ENCODE measurements around the gene DCAF7. TPM values are rescaled to one million over a fixed set of nuclear protein-coding genes. Genes with fewer than 3 reads are reported as not detected.

Gene DCAF7
- total RNA-seq, 2 experiments from 2014 or later: 11.3 to 11.9 TPM

DNA sequence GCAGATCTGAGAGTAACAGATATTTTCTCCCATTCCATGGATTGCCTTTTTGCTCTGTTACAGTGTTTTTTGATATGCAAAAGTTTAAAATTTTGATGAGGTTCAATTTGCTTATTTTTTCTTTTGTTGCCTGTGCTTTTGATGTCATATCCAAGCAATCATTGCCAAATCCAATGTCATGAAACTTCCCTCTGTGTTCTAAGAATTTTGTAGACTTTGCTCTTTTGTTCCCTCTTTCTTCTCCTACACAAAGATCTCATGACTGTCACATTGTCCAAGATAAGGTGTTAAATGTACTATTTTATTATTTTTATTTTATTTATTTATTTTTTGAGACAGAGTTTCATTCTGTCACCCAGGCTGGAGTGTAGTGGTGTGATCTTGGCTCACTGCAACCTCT is 46.0 kb upstream of the DCAF7 start:
- no peaks in the 10 kb centered on the region for H3K9me3 Mint-ChIP-seq
- peaks cover 40% of the 10 kb centered on the region for H3K27me3 Mint-ChIP-seq
- Histone ChIP-seq H3K27me3 (ENCODE audit: control insufficient read depth in 1 of 2, insufficient read depth in 2 of 2, low read length in 2 of 2) (peaks cover 0 to 2% of the 10 kb centered on the region in 2 experiments), H3K4me3 (ENCODE audit: low read length) (no peak overlapping the region), H3K36me3 (ENCODE audit: insufficient read depth, low read length) (no peaks in the 10 kb centered on the region), H3K4me1 (ENCODE audit: insufficient read depth, low read length) (no peaks in the 10 kb centered on the region), H3K27ac (ENCODE audit: low read depth in 1 of 2, low read length in 2 of 2) (no peak overlapping the region), H3K9me3 (ENCODE audit: control insufficient read depth in 1 of 2, insufficient read depth in 1 of 2, low read length in 2 of 2) (peaks cover 3 to 4% of the 10 kb centered on the region in 2 experiments)
- no peak overlapping the region for H3K27ac Mint-ChIP-seq
- no peaks in the 10 kb centered on the region for H3K4me1 Mint-ChIP-seq (ENCODE audit: low read depth)
- DNase-seq: no peak
- no peak for ATAC-seq (ENCODE audit: poor library complexity)
- ChIA-PET POLR2A (no interaction called here), CTCF (no interaction called here)
- TF ChIP-seq, protein P1, sequence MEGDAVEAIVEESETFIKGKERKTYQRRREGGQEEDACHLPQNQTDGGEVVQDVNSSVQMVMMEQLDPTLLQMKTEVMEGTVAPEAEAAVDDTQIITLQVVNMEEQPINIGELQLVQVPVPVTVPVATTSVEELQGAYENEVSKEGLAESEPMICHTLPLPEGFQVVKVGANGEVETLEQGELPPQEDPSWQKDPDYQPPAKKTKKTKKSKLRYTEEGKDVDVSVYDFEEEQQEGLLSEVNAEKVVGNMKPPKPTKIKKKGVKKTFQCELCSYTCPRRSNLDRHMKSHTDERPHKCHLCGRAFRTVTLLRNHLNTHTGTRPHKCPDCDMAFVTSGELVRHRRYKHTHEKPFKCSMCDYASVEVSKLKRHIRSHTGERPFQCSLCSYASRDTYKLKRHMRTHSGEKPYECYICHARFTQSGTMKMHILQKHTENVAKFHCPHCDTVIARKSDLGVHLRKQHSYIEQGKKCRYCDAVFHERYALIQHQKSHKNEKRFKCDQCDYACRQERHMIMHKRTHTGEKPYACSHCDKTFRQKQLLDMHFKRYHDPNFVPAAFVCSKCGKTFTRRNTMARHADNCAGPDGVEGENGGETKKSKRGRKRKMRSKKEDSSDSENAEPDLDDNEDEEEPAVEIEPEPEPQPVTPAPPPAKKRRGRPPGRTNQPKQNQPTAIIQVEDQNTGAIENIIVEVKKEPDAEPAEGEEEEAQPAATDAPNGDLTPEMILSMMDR (IDR thresholded peaks at IDR 0.05): no peak
- H3K36me3 Mint-ChIP-seq (ENCODE audit: low read depth): no peaks in the 10 kb centered on the region
- intact Hi-C loops (cut with DNase I, micrococcal nuclease): no loop called here
- no peak overlapping the region for H3K4me3 Mint-ChIP-seq

DNA sequence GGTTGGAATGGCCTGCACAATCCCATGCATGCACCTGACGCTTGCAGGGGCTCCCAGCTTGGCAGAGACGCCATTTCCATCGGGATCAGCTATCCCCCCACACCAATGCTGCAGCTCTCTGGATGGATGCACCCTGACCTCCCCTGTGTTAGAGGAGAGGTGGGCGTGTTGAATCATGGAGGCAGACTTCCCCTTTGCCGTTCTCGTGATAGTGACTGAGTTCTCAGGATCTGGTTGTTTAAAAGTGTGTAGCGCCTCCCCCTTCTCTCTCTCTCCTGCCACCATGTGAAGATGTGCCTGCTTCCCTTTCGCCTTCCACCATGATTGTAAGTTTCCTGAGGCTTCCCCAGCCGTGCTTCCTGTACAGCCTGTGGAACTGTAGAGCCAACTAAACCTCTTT is 44.9 kb upstream of the DCAF7 start:
- Histone ChIP-seq H3K27ac (ENCODE audit: low read depth in 1 of 2, low read length in 2 of 2) (no peak overlapping the region), H3K27me3 (ENCODE audit: control insufficient read depth in 1 of 2, insufficient read depth in 2 of 2, low read length in 2 of 2) (peaks cover 0 to 2% of the 10 kb centered on the region in 2 experiments), H3K4me1 (ENCODE audit: insufficient read depth, low read length) (no peaks in the 10 kb centered on the region), H3K9me3 (ENCODE audit: control insufficient read depth in 1 of 2, insufficient read depth in 1 of 2, low read length in 2 of 2) (peaks cover 3 to 4% of the 10 kb centered on the region in 2 experiments), H3K36me3 (ENCODE audit: insufficient read depth, low read length) (no peaks in the 10 kb centered on the region), H3K4me3 (ENCODE audit: low read length) (no peak overlapping the region)
- Mint-ChIP-seq H3K36me3 (ENCODE audit: low read depth) (no peaks in the 10 kb centered on the region), H3K27me3 (peaks cover 40% of the 10 kb centered on the region), H3K4me1 (ENCODE audit: low read depth) (no peaks in the 10 kb centered on the region), H3K9me3 (no peaks in the 10 kb centered on the region), H3K4me3 (no peak overlapping the region), H3K27ac (no peak overlapping the region)
- TF ChIP-seq, protein P1 (IDR thresholded peaks at IDR 0.05): no peak
- intact Hi-C loops (cut with DNase I, micrococcal nuclease): no loop called here
- ATAC-seq (ENCODE audit: poor library complexity) (no peak), DNase-seq (no peak)
- POLR2A ChIA-PET: no interaction called here
- CTCF ChIA-PET: no interaction called here

DNA sequence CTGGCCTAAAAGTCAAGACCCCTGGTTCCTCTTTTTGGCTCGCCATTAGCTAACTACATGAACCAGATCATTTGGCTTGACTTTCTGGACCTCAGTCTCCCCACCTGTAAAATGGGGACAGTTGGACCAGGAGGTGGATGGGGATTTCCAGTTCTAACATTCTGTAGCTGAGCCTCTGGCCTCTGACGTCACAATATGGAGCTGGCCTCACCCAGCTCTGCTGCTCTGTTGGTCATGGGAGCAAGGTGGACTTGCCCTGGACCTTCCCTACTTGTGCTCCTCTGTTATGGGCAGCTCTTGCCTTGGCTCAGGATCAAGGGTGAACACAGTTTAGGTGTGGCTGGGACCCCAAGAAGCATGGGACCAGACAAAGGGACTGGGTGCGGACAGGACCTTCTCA is 43.6 kb upstream of the DCAF7 start:
- Mint-ChIP-seq H3K9me3 (no peaks in the 10 kb centered on the region), H3K4me3 (no peak overlapping the region), H3K27ac (no peak overlapping the region), H3K4me1 (ENCODE audit: low read depth) (no peaks in the 10 kb centered on the region), H3K27me3 (peaks cover 37% of the 10 kb centered on the region), H3K36me3 (ENCODE audit: low read depth) (no peaks in the 10 kb centered on the region)
- intact Hi-C loops (cut with DNase I, micrococcal nuclease): no loop called here
- peaks cover 0 to 2% of the 10 kb centered on the region in 2 experiments for H3K27me3 ChIP-seq (ENCODE audit: control insufficient read depth in 1 of 2, insufficient read depth in 2 of 2, low read length in 2 of 2)
- H3K27ac ChIP-seq (ENCODE audit: low read depth in 1 of 2, low read length in 2 of 2): no peak overlapping the region
- DNase-seq (no peak), ATAC-seq (ENCODE audit: poor library complexity) (no peak)
- no peaks in the 10 kb centered on the region for H3K36me3 ChIP-seq (ENCODE audit: insufficient read depth, low read length)
- H3K4me1 ChIP-seq (ENCODE audit: insufficient read depth, low read length): no peaks in the 10 kb centered on the region
- peaks cover 3 to 4% of the 10 kb centered on the region in 2 experiments for H3K9me3 ChIP-seq (ENCODE audit: control insufficient read depth in 1 of 2, insufficient read depth in 1 of 2, low read length in 2 of 2)
- CTCF ChIA-PET: no interaction called here
- H3K4me3 ChIP-seq (ENCODE audit: low read length): no peak overlapping the region
- POLR2A ChIA-PET: no interaction called here
- TF ChIP-seq, protein P1 (IDR thresholded peaks at IDR 0.05): no peak
